H54 (cell line): ENCODE data around the gene YARS2.

Source experiments
- DNase-seq: peaks from one replicate; pipeline ENCODE4 v3.0.0; 2011; ENCODE audit warnings: low spot score, mixed read lengths; ENCODE audit not compliant: insufficient read length
- FAIRE-seq: peaks from 3 replicates; lab custom pipeline; 2011; peaks lifted over from hg19 to GRCh38; lab: Jason Lieb, UNC
- POLR2A ChIP-seq: IDR thresholded peaks from 2 replicates; pipeline ENCODE4 v1.6.1; 2011; ENCODE audit warnings: low read depth, mild to moderate bottlenecking, low read length

Gene YARS2

DNA sequence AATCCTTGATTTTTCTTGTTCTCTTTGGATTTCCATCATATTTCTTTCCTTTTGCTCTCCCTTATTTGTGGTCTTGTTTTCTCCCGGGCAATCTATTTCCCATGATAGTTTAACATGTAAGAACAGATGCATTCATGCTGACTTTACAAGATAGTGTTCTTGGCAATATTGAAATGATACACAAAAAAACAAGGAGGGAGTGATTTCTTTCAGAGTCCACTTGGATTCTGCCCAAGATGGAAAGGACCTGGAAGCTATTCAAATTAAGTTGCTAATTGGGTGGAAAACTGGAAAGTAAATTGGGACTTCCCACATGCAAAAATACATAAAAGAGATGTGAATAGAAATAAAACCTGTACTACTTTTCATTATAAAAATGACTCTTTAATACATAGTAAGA is 14.4 kb upstream of the YARS2 start:
- TF ChIP-seq POLR2A = no peak
- FAIRE-seq (no peak), DNase-seq (no peak)

DNA sequence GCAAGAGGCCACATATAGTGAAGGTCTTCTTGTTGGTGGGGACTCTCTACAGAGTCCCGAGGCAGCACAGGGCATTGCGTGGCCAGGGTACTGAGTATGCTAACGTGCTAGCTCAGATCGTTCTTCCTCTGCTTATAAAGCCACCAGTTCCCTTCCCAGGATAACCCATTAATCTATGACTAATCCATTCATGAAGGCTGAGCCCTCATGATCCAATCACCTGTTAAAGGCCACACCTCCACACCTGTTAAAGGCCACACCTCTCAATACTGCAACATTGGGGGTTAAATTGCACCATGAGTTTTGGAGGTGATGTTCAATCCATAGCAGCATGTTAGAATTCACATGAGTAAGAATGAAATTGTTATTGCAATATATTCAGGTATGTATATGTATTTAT is 12.8 kb upstream of the YARS2 start:
- TF ChIP-seq POLR2A = no peak
- FAIRE-seq = no peak
- no peak for DNase-seq

- FAIRE-seq (no peak), DNase-seq (no peak)
- TF ChIP-seq POLR2A = no peak
Measured at GRCh38 chr12:32765906-32766305, 10.2 kb upstream of the YARS2 start.

GRCh38 chr12:32761716-32762115 is 6.0 kb upstream of the YARS2 start:
- DNase-seq (no peak), FAIRE-seq (no peak)
- no peak for TF ChIP-seq POLR2A

DNA sequence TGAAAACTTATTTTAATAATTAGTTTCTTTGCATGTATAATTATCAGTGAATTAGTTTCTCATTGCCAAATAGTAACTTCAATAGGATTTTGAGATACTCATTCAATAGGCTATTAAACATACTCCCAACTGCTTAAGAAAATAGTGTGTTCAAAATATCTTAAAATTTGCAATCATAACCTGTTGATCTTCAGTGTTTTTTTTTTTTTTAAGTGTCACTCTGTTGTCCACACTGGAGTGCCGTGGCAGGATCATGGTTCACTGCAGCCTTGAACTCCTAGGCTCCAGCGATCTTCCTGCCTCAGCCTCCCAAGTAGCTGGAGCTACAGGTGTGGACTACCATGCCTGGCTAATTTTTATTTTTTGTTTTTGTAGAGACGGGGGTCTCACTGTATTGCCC is 1.5 kb upstream of the YARS2 start:
- no peak for TF ChIP-seq POLR2A
- no peak for FAIRE-seq
- no peak for DNase-seq

GRCh38 chr12:32756476-32757066 is 874 bp upstream of the YARS2 start:
- no peak for DNase-seq
- no peak for TF ChIP-seq POLR2A
- no peak for FAIRE-seq

DNA sequence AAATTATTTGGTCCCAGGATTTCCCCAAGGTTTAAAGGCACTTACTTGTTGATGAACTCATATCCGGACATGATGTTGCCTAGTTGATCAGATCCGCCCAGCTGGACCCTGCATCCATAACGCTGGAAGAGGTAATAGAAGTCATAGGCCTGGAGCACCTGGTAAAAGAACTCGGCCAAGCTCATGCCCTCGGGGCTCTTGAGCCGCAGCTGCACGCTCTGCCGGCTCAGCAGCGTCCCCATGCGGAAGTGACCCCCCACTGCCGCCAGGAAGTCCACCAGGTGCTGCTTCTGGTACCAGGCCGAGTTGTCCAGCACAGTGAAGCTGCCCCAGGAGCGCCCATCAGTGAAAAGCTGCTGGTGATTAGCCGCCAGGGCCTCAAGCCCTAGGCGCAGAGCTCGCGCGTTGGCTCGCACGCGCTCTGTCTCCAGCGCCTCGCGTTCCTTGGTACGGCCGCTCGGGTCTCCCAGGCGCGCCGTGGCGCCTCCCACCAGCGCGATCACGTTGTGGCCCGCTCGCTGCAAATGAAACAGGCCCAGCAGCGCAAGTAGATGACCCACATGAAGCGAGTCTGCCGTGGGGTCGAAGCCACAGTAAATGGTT is 545 bp downstream of the YARS2 start:
- FAIRE-seq (peak; percentile 93), DNase-seq (peak; percentile 62)
- TF ChIP-seq POLR2A = peak; percentile 45

- no peak for FAIRE-seq
- no peak for TF ChIP-seq POLR2A
- DNase-seq = no peak
Measured at GRCh38 chr12:32754111-32754510, 1.6 kb downstream of the YARS2 start.

DNA sequence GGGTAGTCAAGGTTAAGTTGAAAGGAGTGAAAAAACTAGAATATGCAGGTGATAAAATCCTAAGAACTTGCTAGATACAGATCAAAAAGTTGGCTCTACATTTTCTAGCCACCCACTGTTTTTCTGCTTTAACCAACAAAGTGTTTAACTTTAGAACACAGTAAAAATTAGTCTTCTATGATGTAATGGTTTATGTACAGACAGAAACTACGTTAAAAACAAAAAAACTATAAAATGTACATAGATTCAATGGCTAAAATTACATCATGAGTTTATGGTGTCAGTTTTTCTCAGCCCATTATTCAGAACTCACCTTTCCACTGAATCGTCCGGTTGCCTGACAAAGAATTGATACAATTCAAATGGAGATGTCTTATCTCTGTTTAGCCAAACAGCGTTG is 2.1 kb downstream of the YARS2 start:
- no peak for FAIRE-seq
- DNase-seq = no peak

GRCh38 chr12:32743264-32743663 is 12.4 kb downstream of the YARS2 start:
- FAIRE-seq = no peak

More for the DNA sequence above, 2.1 kb downstream of the YARS2 start:
- no peak for TF ChIP-seq POLR2A

DNA sequence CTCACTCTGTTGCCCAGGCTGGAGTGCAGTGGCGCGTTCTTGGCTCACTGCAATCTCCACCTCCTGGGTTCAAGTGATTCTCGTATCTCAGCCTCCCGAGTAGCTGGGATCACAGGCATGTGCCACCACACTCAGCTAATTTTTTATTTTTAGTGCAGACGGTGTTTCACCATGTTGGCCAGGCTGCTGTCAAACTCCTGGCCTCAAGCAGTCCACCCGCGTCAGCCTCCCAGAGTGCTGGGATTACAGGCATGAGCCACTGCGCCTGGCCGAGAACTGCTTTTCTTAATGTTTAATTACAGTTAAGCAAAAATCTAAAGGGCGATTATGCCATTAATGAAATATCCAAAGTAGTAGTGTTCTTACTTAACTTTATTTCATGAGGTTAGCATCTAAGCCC is 13.6 kb downstream of the YARS2 start:
- no peak for DNase-seq
- TF ChIP-seq POLR2A = no peak
- FAIRE-seq = no peak

More at GRCh38 chr12:32743264-32743663, 12.4 kb downstream of the YARS2 start:
- no peak for DNase-seq
- no peak for TF ChIP-seq POLR2A

- DNase-seq = no peak
- no peak for FAIRE-seq
- no peak for TF ChIP-seq POLR2A
Measured at GRCh38 chr12:32739279-32739678, 16.4 kb downstream of the YARS2 start.

- DNase-seq = no peak
- FAIRE-seq = no peak
- TF ChIP-seq POLR2A = no peak
Measured at GRCh38 chr12:32737715-32738114, 18.0 kb downstream of the YARS2 start.

- no peak for TF ChIP-seq POLR2A
- FAIRE-seq = no peak
- DNase-seq = no peak
Measured at GRCh38 chr12:32736445-32736844, 19.3 kb downstream of the YARS2 start.

DNA sequence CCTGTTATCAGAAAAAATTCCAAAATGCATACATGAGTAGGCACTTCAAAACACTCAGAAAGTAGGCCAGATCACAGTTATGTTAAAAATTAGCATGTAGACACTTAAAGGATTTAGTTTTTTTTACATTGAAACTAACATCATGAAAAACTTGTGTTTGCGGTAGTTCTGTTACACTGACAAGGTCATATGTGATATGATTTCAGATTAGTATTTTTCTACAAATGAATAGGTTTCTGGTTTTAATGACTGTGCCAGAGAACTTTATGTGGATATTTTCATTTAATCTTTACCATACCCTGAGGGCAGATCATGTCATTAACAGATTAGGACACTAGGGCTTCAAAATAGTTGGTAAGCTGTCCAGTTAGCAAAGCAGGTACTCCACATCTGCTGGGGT is 20.7 kb downstream of the YARS2 start:
- FAIRE-seq (no peak), DNase-seq (no peak)
- TF ChIP-seq POLR2A = no peak
